ENCODE results near the gene ABI3.
A peak's percentile ranks its signal among the peaks of the same experiment; 100 is the strongest.

ABI3 gene

DNA sequence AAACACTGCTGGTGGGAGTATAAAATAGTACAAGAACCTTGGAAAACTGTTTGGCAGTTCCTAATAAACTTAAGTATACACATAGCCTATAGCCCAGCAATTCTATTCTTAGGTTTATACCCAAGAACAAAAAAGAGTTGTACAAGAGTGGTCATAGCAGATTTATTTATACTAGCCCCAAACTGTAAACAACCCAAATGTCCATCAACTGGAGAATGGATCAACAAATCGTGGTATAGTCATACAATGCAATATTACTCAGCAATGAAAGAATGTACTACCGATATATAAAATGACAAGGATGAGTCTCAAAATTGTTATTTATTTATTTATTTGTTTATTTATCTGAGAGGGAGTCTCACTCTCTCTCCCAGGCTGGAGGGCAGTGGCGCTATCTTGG, 23.2 kb upstream of the ABI3 start:
- TF ChIP-seq, protein P1, sequence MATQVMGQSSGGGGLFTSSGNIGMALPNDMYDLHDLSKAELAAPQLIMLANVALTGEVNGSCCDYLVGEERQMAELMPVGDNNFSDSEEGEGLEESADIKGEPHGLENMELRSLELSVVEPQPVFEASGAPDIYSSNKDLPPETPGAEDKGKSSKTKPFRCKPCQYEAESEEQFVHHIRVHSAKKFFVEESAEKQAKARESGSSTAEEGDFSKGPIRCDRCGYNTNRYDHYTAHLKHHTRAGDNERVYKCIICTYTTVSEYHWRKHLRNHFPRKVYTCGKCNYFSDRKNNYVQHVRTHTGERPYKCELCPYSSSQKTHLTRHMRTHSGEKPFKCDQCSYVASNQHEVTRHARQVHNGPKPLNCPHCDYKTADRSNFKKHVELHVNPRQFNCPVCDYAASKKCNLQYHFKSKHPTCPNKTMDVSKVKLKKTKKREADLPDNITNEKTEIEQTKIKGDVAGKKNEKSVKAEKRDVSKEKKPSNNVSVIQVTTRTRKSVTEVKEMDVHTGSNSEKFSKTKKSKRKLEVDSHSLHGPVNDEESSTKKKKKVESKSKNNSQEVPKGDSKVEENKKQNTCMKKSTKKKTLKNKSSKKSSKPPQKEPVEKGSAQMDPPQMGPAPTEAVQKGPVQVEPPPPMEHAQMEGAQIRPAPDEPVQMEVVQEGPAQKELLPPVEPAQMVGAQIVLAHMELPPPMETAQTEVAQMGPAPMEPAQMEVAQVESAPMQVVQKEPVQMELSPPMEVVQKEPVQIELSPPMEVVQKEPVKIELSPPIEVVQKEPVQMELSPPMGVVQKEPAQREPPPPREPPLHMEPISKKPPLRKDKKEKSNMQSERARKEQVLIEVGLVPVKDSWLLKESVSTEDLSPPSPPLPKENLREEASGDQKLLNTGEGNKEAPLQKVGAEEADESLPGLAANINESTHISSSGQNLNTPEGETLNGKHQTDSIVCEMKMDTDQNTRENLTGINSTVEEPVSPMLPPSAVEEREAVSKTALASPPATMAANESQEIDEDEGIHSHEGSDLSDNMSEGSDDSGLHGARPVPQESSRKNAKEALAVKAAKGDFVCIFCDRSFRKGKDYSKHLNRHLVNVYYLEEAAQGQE (IDR thresholded peaks at IDR 0.05; ENCODE audit: insufficient read depth in 1 of 2, low read depth in 2 of 2, low read length in 2 of 2) = no peak
- TF ChIP-seq FOXP2 (optimal IDR thresholded peaks at IDR 0.05; ENCODE audit: borderline replicate concordance, extremely low read depth, extremely low read length, insufficient read depth) = no peak
- no peak for TF ChIP-seq POLR2AphosphoS5 (IDR thresholded peaks at IDR 0.05; ENCODE audit: low read depth, low read length)
- TF ChIP-seq TAF1 (IDR thresholded peaks at IDR 0.05; ENCODE audit: borderline replicate concordance, insufficient read depth, low read length) = no peak
- no peak for TF ChIP-seq SIN3A (IDR thresholded peaks at IDR 0.05; ENCODE audit: borderline replicate concordance, insufficient read depth, low read length)

DNA sequence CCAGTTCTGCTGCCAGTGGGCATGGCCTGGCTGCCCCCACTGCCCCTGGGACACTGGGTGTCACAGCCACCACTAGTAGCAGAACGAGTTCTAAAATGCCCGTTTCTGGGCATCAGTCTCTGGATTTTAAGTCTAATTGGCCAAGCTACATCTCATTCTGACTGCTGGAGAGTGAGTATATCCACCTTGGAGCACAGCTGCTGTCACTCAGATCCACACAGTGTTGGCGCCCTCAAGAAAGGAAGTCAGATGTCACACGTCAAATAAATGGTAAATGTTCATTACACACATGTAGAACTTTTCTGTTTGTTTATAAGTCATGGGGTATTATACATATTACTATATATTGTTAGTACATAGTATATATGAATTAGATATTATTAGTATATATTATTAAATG, 19.6 kb upstream of the ABI3 start:
- no peak for TF ChIP-seq SIN3A (IDR thresholded peaks at IDR 0.05; ENCODE audit: borderline replicate concordance, insufficient read depth, low read length)
- no peak for TF ChIP-seq TAF1 (IDR thresholded peaks at IDR 0.05; ENCODE audit: borderline replicate concordance, insufficient read depth, low read length)
- no peak for TF ChIP-seq POLR2AphosphoS5 (IDR thresholded peaks at IDR 0.05; ENCODE audit: low read depth, low read length)
- TF ChIP-seq FOXP2 (optimal IDR thresholded peaks at IDR 0.05; ENCODE audit: borderline replicate concordance, extremely low read depth, extremely low read length, insufficient read depth) = no peak

- no peak for TF ChIP-seq SIN3A (IDR thresholded peaks at IDR 0.05; ENCODE audit: borderline replicate concordance, insufficient read depth, low read length)
- TF ChIP-seq, protein P1 (IDR thresholded peaks at IDR 0.05; ENCODE audit: insufficient read depth in 1 of 2, low read depth in 2 of 2, low read length in 2 of 2) = no peak
- 0 out of 2 replicates have a peak, but pooled peaks have one; percentile 18 for TF ChIP-seq TAF1 (IDR thresholded peaks at IDR 0.05; ENCODE audit: borderline replicate concordance, insufficient read depth, low read length)
- TF ChIP-seq POLR2AphosphoS5 (IDR thresholded peaks at IDR 0.05; ENCODE audit: low read depth, low read length) = no peak
- no peak for TF ChIP-seq FOXP2 (optimal IDR thresholded peaks at IDR 0.05; ENCODE audit: borderline replicate concordance, extremely low read depth, extremely low read length, insufficient read depth)
Observed at GRCh38 chr17:49191409-49191916, 19.0 kb upstream of the ABI3 start.

- TF ChIP-seq POLR2AphosphoS5 (IDR thresholded peaks at IDR 0.05; ENCODE audit: low read depth, low read length) (no peak), SIN3A (IDR thresholded peaks at IDR 0.05; ENCODE audit: borderline replicate concordance, insufficient read depth, low read length) (peak; percentile 58; the same call in 1 of the 2 replicates), FOXP2 (optimal IDR thresholded peaks at IDR 0.05; ENCODE audit: borderline replicate concordance, extremely low read depth, extremely low read length, insufficient read depth) (peak; percentile 76), TAF1 (IDR thresholded peaks at IDR 0.05; ENCODE audit: borderline replicate concordance, insufficient read depth, low read length) (peak; percentile 56; the same call in 1 of the 2 replicates)
- TF ChIP-seq, protein P1 (IDR thresholded peaks at IDR 0.05; ENCODE audit: insufficient read depth in 1 of 2, low read depth in 2 of 2, low read length in 2 of 2) = 0 out of 4 replicates have a peak, but pooled peaks have one; percentile 11 to 56
Observed at GRCh38 chr17:49191917-49192741, 18.4 kb upstream of the ABI3 start.

- TF ChIP-seq, protein P1 (IDR thresholded peaks at IDR 0.05; ENCODE audit: insufficient read depth in 1 of 2, low read depth in 2 of 2, low read length in 2 of 2) = no peak
- TF ChIP-seq SIN3A (IDR thresholded peaks at IDR 0.05; ENCODE audit: borderline replicate concordance, insufficient read depth, low read length) = no peak
- TF ChIP-seq POLR2AphosphoS5 (IDR thresholded peaks at IDR 0.05; ENCODE audit: low read depth, low read length) = no peak
- no peak for TF ChIP-seq TAF1 (IDR thresholded peaks at IDR 0.05; ENCODE audit: borderline replicate concordance, insufficient read depth, low read length)
- TF ChIP-seq FOXP2 (optimal IDR thresholded peaks at IDR 0.05; ENCODE audit: borderline replicate concordance, extremely low read depth, extremely low read length, insufficient read depth) = no peak
Observed at GRCh38 chr17:49193513-49194296, 16.8 kb upstream of the ABI3 start.
